ENCODE measurements around the gene PLCB1. TPM values are rescaled to one million over a fixed set of nuclear protein-coding genes. Genes with fewer than 3 reads are reported as not detected.
"Not testable (repeated sequence)": the region's sequence is repeated elsewhere in the genome, so short reads cannot be mapped to it uniquely, and the experiment has no call there.

PLCB1 gene
- total RNA-seq, 2 experiments from 2014 or later: 1.0 to 1.2 TPM

GRCh38 chr20:8627340-8628004 lies 495.4 kb downstream of the PLCB1 start:
- H3K36me3 Mint-ChIP-seq (ENCODE audit: low read depth): no peaks in the 10 kb centered on the region
- no peak overlapping the region for H3K27ac Mint-ChIP-seq
- DNase-seq: no peak
- ChIA-PET CTCF (no interaction called here), POLR2A (no interaction called here)
- H3K9me3 Mint-ChIP-seq: no peaks in the 10 kb centered on the region
- H3K4me1 Mint-ChIP-seq: no peaks in the 10 kb centered on the region
- no peak overlapping the region for H3K4me3 Mint-ChIP-seq
- no peaks in the 10 kb centered on the region for H3K27me3 Mint-ChIP-seq

DNA sequence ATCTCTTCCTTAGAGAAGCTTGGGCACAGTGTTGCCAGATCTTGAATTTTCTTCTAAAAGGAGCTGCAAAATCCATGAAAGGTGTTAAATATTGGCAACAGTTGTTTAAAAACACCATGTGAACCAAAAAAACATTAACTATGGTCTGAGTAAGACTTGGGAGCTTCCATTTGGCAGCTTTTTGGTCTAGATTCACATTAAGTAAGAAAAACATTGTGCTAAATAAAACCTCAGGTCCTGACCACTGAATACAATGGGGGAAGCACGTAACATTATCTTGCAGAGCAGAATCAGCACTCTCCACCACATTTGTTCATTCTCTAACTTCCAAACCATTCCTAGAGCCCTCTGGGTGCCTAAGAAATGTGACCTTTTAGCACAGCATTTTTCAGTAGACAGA lies 499.2 kb downstream of the PLCB1 start:
- ChIA-PET POLR2A (no interaction called here), CTCF (no interaction called here)
- Mint-ChIP-seq H3K27me3 (no peaks in the 10 kb centered on the region), H3K4me3 (no peak overlapping the region), H3K27ac (no peak overlapping the region), H3K9me3 (no peaks in the 10 kb centered on the region), H3K36me3 (ENCODE audit: low read depth) (no peaks in the 10 kb centered on the region), H3K4me1 (no peaks in the 10 kb centered on the region)
- no peak for DNase-seq

DNA sequence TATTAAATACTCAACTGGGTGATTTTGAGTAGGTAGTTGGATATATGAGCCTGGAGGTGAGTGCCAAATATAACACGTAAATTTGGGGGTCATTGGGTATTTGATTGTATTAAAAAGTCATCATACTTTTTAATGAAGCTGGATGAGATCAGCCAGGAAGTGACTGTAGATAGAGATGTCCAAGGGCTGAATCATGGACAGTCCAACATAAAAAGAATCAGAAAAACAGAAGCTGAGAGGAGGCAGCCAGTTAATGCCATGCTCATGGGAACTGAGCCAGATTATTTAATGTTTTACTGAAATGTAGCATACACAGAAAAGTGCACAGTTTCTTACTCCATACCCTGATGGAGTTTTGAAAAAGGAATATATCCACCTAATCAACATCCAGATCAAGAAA lies 501.3 kb downstream of the PLCB1 start:
- Mint-ChIP-seq H3K27ac (no peak overlapping the region), H3K4me3 (no peak overlapping the region), H3K36me3 (ENCODE audit: low read depth) (no peaks in the 10 kb centered on the region), H3K4me1 (no peaks in the 10 kb centered on the region), H3K9me3 (no peaks in the 10 kb centered on the region), H3K27me3 (no peaks in the 10 kb centered on the region)
- CTCF ChIA-PET: no interaction called here
- no peak for DNase-seq
- POLR2A ChIA-PET: no interaction called here

DNA sequence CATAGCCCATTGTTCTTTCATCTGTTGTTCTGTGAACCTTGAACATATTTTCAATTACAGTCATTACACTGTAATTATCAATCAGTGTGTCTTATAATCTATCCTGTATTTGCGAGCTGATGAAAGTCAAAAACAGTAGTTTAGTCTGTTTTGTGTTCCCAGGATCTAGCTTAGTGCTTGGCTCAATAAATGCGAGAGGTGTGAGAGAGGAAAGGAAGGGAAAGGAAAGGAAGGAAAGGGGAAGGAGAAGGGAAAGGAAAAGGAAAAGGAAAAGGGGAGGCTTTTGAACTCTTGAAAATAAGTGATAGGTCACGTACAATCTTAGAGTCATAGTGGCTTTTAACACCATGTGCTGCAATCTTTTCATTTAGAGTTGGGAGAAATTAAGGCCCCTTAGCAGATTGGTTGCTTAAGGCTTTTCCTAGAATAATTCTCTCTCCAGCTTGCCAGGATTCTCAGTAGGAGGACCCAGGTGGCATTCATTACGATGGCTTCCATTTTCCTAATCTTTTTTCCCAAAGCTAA lies 503.0 kb downstream of the PLCB1 start:
- H3K36me3 Mint-ChIP-seq (ENCODE audit: low read depth): no peaks in the 10 kb centered on the region
- no peak overlapping the region for H3K4me3 Mint-ChIP-seq
- H3K9me3 Mint-ChIP-seq: no peaks in the 10 kb centered on the region
- H3K27ac Mint-ChIP-seq: no peak overlapping the region
- DNase-seq: no peak
- no peaks in the 10 kb centered on the region for H3K4me1 Mint-ChIP-seq
- ChIA-PET POLR2A (no interaction called here), CTCF (no interaction called here)
- no peaks in the 10 kb centered on the region for H3K27me3 Mint-ChIP-seq

DNA sequence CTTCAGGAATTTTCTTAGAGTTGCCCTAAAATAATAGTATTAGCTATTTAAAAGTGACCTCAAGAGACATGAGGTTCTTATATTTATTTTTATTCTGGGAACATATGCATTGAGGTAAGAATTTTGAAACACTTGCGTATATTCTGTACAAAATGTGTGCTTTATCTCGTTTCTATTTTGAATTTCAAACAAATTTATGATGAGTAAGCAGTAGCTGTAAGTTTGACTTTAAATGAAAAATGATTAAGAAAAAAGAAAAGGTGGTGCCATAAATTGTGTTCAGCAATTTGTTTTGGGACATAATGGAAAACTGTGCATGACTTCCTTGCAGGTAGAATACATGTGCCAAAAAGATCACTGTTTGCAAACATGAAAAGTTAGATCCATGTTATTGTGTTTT lies 503.8 kb downstream of the PLCB1 start:
- Mint-ChIP-seq H3K27me3 (no peaks in the 10 kb centered on the region), H3K4me1 (no peaks in the 10 kb centered on the region), H3K36me3 (ENCODE audit: low read depth) (no peaks in the 10 kb centered on the region), H3K9me3 (no peaks in the 10 kb centered on the region), H3K27ac (no peak overlapping the region), H3K4me3 (no peak overlapping the region)
- ChIA-PET CTCF (no interaction called here), POLR2A (no interaction called here)
- DNase-seq: no peak

- CTCF ChIA-PET: no interaction called here
- Mint-ChIP-seq H3K4me3 (no peak overlapping the region), H3K27ac (no peak overlapping the region)
Observed at GRCh38 chr20:8639112-8639778, 507.2 kb downstream of the PLCB1 start.

DNA sequence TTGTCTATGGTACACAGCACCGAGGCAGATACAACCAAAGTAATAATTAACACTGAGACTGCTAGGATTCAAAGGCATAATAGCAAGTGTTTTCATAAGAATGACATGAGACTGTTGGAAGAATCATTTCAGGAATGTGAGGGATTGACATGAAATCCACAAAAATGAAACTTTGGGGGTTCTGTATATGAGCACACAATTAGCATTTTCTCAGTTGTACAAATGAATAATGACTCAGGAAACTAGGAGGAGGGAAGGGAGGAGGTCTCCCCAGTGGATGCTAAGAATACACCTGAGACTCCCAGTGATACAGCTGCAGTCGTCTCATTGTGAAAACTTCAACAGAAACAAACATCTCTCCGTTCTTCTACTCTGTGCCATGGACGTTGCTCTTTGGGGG lies 508.4 kb downstream of the PLCB1 start:
- no peak for DNase-seq
- Mint-ChIP-seq H3K4me3 (no peak overlapping the region), H3K4me1 (no peaks in the 10 kb centered on the region), H3K36me3 (ENCODE audit: low read depth) (no peaks in the 10 kb centered on the region), H3K27me3 (no peaks in the 10 kb centered on the region), H3K9me3 (no peaks in the 10 kb centered on the region), H3K27ac (no peak overlapping the region)
- ChIA-PET CTCF (no interaction called here), POLR2A (no interaction called here)

More at GRCh38 chr20:8639112-8639778, 507.2 kb downstream of the PLCB1 start:
- H3K4me1 Mint-ChIP-seq: no peaks in the 10 kb centered on the region
- H3K9me3 Mint-ChIP-seq: no peaks in the 10 kb centered on the region
- H3K27me3 Mint-ChIP-seq: no peaks in the 10 kb centered on the region
- POLR2A ChIA-PET: no interaction called here
- no peaks in the 10 kb centered on the region for H3K36me3 Mint-ChIP-seq (ENCODE audit: low read depth)
- no peak for DNase-seq

- no peak overlapping the region for H3K4me3 Mint-ChIP-seq
- H3K27me3 Mint-ChIP-seq: no peaks in the 10 kb centered on the region
- DNase-seq: no peak
- no peaks in the 10 kb centered on the region for H3K9me3 Mint-ChIP-seq
- ChIA-PET POLR2A (no interaction called here), CTCF (no interaction called here)
- no peaks in the 10 kb centered on the region for H3K36me3 Mint-ChIP-seq (ENCODE audit: low read depth)
- no peak overlapping the region for H3K27ac Mint-ChIP-seq
- H3K4me1 Mint-ChIP-seq: no peaks in the 10 kb centered on the region
Observed at GRCh38 chr20:8642247-8642646, 510.2 kb downstream of the PLCB1 start.

DNA sequence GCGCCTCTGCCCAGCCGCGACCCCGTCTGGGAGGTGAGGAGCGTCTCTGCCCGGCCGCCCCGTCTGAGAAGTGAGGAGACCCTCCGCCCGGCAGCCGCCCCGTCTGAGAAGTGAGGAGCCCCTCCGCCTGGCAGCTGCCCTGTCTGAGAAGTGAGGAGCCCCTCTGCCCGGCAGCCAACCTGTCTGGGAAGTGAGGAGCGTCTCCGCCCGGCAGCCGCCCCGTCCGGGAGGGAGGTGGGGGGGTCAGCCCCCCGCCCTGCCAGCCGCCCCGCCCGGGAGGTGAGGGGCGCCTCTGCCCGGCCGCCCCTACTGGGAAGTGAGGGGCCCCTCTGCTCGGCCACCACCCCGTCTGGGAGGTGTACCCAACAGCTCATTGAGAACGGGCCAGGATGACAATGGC lies 512.4 kb downstream of the PLCB1 start:
- H3K9me3 Mint-ChIP-seq; CTCF ChIA-PET; POLR2A ChIA-PET; H3K4me3 Mint-ChIP-seq; H3K4me1 Mint-ChIP-seq; H3K27ac Mint-ChIP-seq; DNase-seq; H3K36me3 Mint-ChIP-seq (ENCODE audit: low read depth); H3K27me3 Mint-ChIP-seq: not testable (repeated sequence)

DNA sequence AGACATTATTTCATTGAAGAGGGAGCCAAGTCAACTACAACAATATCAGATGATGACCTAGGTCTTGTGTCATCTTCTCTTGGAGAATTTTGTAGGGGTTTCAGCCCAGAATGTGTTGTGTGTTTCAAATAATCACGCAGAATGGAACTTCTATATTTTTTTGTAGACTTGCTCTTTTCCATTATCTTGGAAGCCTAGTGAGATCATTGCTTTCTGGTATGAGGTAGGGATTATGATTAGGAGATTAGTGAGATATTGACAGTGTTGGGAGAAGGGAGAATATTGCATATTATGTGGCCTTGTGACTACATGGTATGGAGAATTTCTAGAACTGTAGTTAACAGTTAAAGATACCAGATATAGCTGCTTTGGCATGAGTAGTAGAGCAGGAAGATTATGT lies 513.3 kb downstream of the PLCB1 start:
- Mint-ChIP-seq H3K9me3 (no peaks in the 10 kb centered on the region), H3K4me3 (no peak overlapping the region), H3K27ac (no peak overlapping the region), H3K27me3 (no peaks in the 10 kb centered on the region), H3K4me1 (no peaks in the 10 kb centered on the region), H3K36me3 (ENCODE audit: low read depth) (no peaks in the 10 kb centered on the region)
- no peak for DNase-seq
- ChIA-PET POLR2A (no interaction called here), CTCF (interaction anchor here (0.7 to 1.3 kb wide), 2 partner anchors 10 to 937 kb away, joined by 3 read pairs; no protein-coding TSS in a partner anchor)

DNA sequence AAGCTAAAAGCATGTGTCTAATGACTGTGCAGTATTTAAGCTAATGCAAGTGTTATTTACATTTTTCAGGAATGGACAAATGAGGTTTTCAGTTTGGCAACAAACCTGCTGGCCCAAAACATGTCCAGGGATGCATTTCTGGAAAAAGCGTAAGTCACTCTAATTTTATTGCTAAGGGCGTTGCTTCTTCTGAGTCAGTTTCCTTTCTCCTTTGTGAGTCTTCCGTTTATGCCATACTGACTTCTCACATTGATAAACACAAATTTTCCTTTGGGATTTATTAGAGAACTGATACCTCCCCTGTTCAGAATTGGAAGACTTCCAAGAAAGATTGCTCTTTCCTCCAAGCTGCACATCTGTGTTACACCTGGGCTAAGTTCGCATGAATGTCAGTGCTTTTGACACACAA lies 514.0 kb downstream of the PLCB1 start:
- no peak for DNase-seq
- ChIA-PET POLR2A (no interaction called here), CTCF (interaction anchor here (0.7 to 1.3 kb wide), 2 partner anchors 9 to 936 kb away, joined by 3 read pairs; no protein-coding TSS in a partner anchor)
- Mint-ChIP-seq H3K9me3 (no peaks in the 10 kb centered on the region), H3K27ac (no peak overlapping the region), H3K4me1 (no peaks in the 10 kb centered on the region), H3K4me3 (no peak overlapping the region), H3K27me3 (no peaks in the 10 kb centered on the region), H3K36me3 (ENCODE audit: low read depth) (no peaks in the 10 kb centered on the region)

GRCh38 chr20:8646716-8647115 lies 514.6 kb downstream of the PLCB1 start:
- Mint-ChIP-seq H3K27ac (no peak overlapping the region), H3K9me3 (no peaks in the 10 kb centered on the region), H3K36me3 (ENCODE audit: low read depth) (no peaks in the 10 kb centered on the region), H3K4me3 (no peak overlapping the region), H3K27me3 (no peaks in the 10 kb centered on the region), H3K4me1 (no peaks in the 10 kb centered on the region)
- ChIA-PET POLR2A (no interaction called here), CTCF (interaction anchor here (1.3 kb wide), 1 partner anchor 8 kb away, joined by 3 read pairs; no protein-coding TSS in a partner anchor)
- DNase-seq: no peak

- H3K4me1 Mint-ChIP-seq: no peaks in the 10 kb centered on the region
- CTCF ChIA-PET: no interaction called here
- POLR2A ChIA-PET: no interaction called here
- no peak for DNase-seq
- no peaks in the 10 kb centered on the region for H3K9me3 Mint-ChIP-seq
- no peaks in the 10 kb centered on the region for H3K27me3 Mint-ChIP-seq
- H3K36me3 Mint-ChIP-seq (ENCODE audit: low read depth): no peaks in the 10 kb centered on the region
- no peak overlapping the region for H3K27ac Mint-ChIP-seq
- no peak overlapping the region for H3K4me3 Mint-ChIP-seq
Observed at GRCh38 chr20:8647961-8648441, 515.9 kb downstream of the PLCB1 start.

DNA sequence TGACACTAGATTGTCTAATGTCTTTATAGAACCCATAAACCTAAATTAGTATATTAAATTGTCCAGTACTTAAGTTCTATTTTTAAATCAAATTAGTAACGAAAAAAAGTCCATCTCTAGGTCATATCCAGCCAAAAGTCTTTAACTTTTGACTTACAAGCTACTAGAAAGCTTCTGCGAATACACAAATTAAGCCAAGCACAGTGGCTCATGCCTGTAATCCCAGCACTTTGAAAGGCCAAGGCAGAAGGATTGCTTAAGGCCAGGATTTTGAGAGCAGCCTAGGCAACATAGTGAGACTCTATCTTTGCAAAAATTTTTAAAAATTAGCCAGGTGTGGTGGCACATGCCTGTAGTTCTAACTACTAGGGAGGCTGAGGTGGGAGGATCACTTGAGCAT lies 516.4 kb downstream of the PLCB1 start:
- ChIA-PET POLR2A (no interaction called here), CTCF (no interaction called here)
- Mint-ChIP-seq H3K4me3 (no peak overlapping the region), H3K4me1 (no peaks in the 10 kb centered on the region), H3K9me3 (no peaks in the 10 kb centered on the region), H3K27ac (no peak overlapping the region), H3K36me3 (ENCODE audit: low read depth) (no peaks in the 10 kb centered on the region), H3K27me3 (no peaks in the 10 kb centered on the region)
- no peak for DNase-seq
